ENCODE measurements around the gene HSPB7.
"Not testable (repeated sequence)": the region's sequence is repeated elsewhere in the genome, so short reads cannot be mapped to it uniquely, and the experiment has no call there.

Gene HSPB7

GRCh38 chr1:15989776-15990175 is 28.1 kb downstream of the HSPB7 start:
- no peak for DNase-seq (ENCODE audit: extremely low read depth, low read depth)
- no peak for TF ChIP-seq CTCF (IDR thresholded peaks at IDR 0.05; ENCODE audit: low read depth, low read length)

GRCh38 chr1:15988856-15989736 is 28.7 kb downstream of the HSPB7 start:
- TF ChIP-seq CTCF (IDR thresholded peaks at IDR 0.05; ENCODE audit: low read depth, low read length) = no peak
- DNase-seq (ENCODE audit: extremely low read depth, low read depth) = no peak

- TF ChIP-seq CTCF (IDR thresholded peaks at IDR 0.05; ENCODE audit: low read depth, low read length) = no peak
- no peak for DNase-seq (ENCODE audit: extremely low read depth, low read depth)
Observed at GRCh38 chr1:15985611-15986297, 32.1 kb downstream of the HSPB7 start.

GRCh38 chr1:15983275-15983674 is 34.6 kb downstream of the HSPB7 start:
- DNase-seq (ENCODE audit: extremely low read depth, low read depth) = no peak
- TF ChIP-seq CTCF (IDR thresholded peaks at IDR 0.05; ENCODE audit: low read depth, low read length) = no peak

- TF ChIP-seq CTCF (IDR thresholded peaks at IDR 0.05; ENCODE audit: low read depth, low read length) = no peak
- no peak for DNase-seq (ENCODE audit: extremely low read depth, low read depth)
Observed at GRCh38 chr1:15981679-15982078, 36.2 kb downstream of the HSPB7 start.

GRCh38 chr1:15977947-15978346 is 39.9 kb downstream of the HSPB7 start:
- not testable (repeated sequence) for DNase-seq (ENCODE audit: extremely low read depth, low read depth)

- no peak for TF ChIP-seq CTCF (IDR thresholded peaks at IDR 0.05; ENCODE audit: low read depth, low read length)
- peak; percentile 81 for DNase-seq (ENCODE audit: extremely low read depth, low read depth)
Observed at GRCh38 chr1:15975805-15976680, 41.8 kb downstream of the HSPB7 start, which contains the start of gene ZBTB17. Gene ZBTB17 (minus strand): TSS chr1:15976101. CDS start chr1:15948495, 27,606 bp downstream.

All from AG09319 (cell line).